ENCODE measurements around the gene NUBP1.

Gene NUBP1

GRCh38 chr16:10743610-10744369 lies at the start of gene NUBP1:
Gene NUBP1 (plus strand): TSS chr16:10743842. CDS start chr16:10743864, 22 bp downstream.
- Histone ChIP-seq H3K4me1 (ENCODE audit: insufficient read depth, low read length, severe bottlenecking) (peaks cover 27% of the 10 kb centered on the region), H4K20me1 (ENCODE audit: insufficient read depth, low read length) (no peaks in the 10 kb centered on the region), H2AFZ (ENCODE audit: low read length) (no peak within 1 kb of the TSS), H3K9me3 (ENCODE audit: low read length) (no peaks in the 10 kb centered on the region), H3K27ac (ENCODE audit: low read depth, low read length, poor library complexity, severe bottlenecking) (peak within 1 kb of the TSS; percentile 72), H3K4me3 (ENCODE audit: low read depth, low read length, poor library complexity, severe bottlenecking) (peak within 1 kb of the TSS; percentile 61), H3F3A (ENCODE audit: insufficient read depth, low read length) (no peaks in the 10 kb centered on the region), H3K27me3 (ENCODE audit: insufficient read depth, low read length) (no peaks in the 10 kb centered on the region), H3K4me2 (ENCODE audit: low read length) (peak within 1 kb of the TSS; percentile 74), H3K79me2 (ENCODE audit: insufficient read depth, low read length) (no peaks in the 10 kb centered on the region), H3K36me3 (ENCODE audit: insufficient read depth, low read length) (peaks cover 13% of the 10 kb centered on the region), H3K9me2 (ENCODE audit: low read depth, low read length) (no peaks in the 10 kb centered on the region), H3K9ac (ENCODE audit: low read length) (peak within 1 kb of the TSS; percentile 68)
- TF ChIP-seq EZH2 (IDR thresholded peaks at IDR 0.05; ENCODE audit: borderline replicate concordance, low read length) (no peak), CTCF (IDR thresholded peaks at IDR 0.05; ENCODE audit: low read length) (no peak)

DNA sequence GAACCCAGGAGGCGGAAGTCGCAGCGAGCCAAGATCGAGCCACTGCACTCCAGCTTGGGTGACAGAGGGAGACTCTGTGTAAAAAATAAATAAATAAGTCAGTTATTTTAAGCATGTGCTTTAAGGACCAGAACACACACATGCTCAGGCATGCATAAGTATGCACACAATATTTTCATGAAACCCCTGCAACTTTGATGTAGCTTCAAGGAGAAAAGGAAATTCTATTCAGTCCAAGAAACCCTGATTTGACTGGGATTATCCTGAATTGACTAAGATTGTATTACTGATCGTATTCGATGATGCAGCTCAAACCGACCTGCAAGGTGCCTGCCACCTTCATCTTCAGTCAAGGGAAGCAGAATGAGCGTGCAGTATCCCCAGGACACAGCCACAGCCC lies 49.8 kb upstream of the NUBP1 start:
- H3K27me3 ChIP-seq (ENCODE audit: insufficient read depth, low read length): peaks cover 4% of the 10 kb centered on the region; the same call in 1 of the 2 replicates
- no peaks in the 10 kb centered on the region for H3F3A ChIP-seq (ENCODE audit: insufficient read depth, low read length)
- H4K20me1 ChIP-seq (ENCODE audit: insufficient read depth, low read length): no peaks in the 10 kb centered on the region
- no peak overlapping the region for H2AFZ ChIP-seq (ENCODE audit: low read length)
- H3K4me1 ChIP-seq (ENCODE audit: insufficient read depth, low read length, severe bottlenecking): no peaks in the 10 kb centered on the region
- H3K4me3 ChIP-seq (ENCODE audit: low read depth, low read length, poor library complexity, severe bottlenecking): no peak overlapping the region
- H3K9ac ChIP-seq (ENCODE audit: low read length): no peak overlapping the region
- H3K79me2 ChIP-seq (ENCODE audit: insufficient read depth, low read length): no peaks in the 10 kb centered on the region
- H3K4me2 ChIP-seq (ENCODE audit: low read length): no peak overlapping the region
- H3K9me2 ChIP-seq (ENCODE audit: low read depth, low read length): no peaks in the 10 kb centered on the region
- H3K27ac ChIP-seq (ENCODE audit: low read depth, low read length, poor library complexity, severe bottlenecking): no peak overlapping the region
- no peaks in the 10 kb centered on the region for H3K36me3 ChIP-seq (ENCODE audit: insufficient read depth, low read length)
- TF ChIP-seq EZH2 (IDR thresholded peaks at IDR 0.05; ENCODE audit: borderline replicate concordance, low read length): no peak
- no peak for TF ChIP-seq CTCF (IDR thresholded peaks at IDR 0.05; ENCODE audit: low read length)
- H3K9me3 ChIP-seq (ENCODE audit: low read length): no peaks in the 10 kb centered on the region

DNA sequence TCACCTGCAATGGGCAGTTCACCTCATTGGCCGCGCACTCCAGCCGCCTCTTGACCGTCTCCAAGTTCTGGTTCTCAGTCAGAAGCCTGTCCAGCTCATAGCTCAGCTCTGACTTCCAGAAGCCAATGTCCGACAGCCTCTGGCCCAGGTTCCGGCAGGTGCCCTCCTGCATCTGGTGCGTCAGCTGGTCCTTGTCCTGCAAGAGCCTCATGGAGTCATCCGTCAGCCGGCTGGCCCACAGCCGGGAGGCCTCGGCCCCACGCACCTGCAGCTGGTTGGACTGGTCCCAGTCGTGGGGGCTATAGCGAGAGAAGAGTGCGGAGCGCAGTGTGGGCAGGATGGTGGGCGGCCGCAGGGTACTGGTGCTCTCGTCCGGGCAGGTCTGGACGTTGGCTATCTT lies 49.3 kb upstream of the NUBP1 start:
- Histone ChIP-seq H3F3A (ENCODE audit: insufficient read depth, low read length) (no peaks in the 10 kb centered on the region), H3K4me3 (ENCODE audit: low read depth, low read length, poor library complexity, severe bottlenecking) (no peak overlapping the region), H2AFZ (ENCODE audit: low read length) (no peak overlapping the region), H3K9me2 (ENCODE audit: low read depth, low read length) (no peaks in the 10 kb centered on the region), H3K79me2 (ENCODE audit: insufficient read depth, low read length) (no peaks in the 10 kb centered on the region), H3K4me1 (ENCODE audit: insufficient read depth, low read length, severe bottlenecking) (no peaks in the 10 kb centered on the region), H3K27ac (ENCODE audit: low read depth, low read length, poor library complexity, severe bottlenecking) (no peak overlapping the region), H3K36me3 (ENCODE audit: insufficient read depth, low read length) (no peaks in the 10 kb centered on the region), H3K27me3 (ENCODE audit: insufficient read depth, low read length) (no peaks in the 10 kb centered on the region; the same call in 1 of the 2 replicates), H4K20me1 (ENCODE audit: insufficient read depth, low read length) (no peaks in the 10 kb centered on the region), H3K4me2 (ENCODE audit: low read length) (no peak overlapping the region), H3K9ac (ENCODE audit: low read length) (no peak overlapping the region), H3K9me3 (ENCODE audit: low read length) (no peaks in the 10 kb centered on the region)
- TF ChIP-seq EZH2 (IDR thresholded peaks at IDR 0.05; ENCODE audit: borderline replicate concordance, low read length): no peak
- no peak for TF ChIP-seq CTCF (IDR thresholded peaks at IDR 0.05; ENCODE audit: low read length)

All from OCI-LY1 (cell line).